ENCODE measurements around the gene H2BK1. TPM values are rescaled to one million over a fixed set of nuclear protein-coding genes. Genes with fewer than 3 reads are reported as not detected.

H2BK1 gene
- total RNA-seq, 4 donors from 2014 or later: not detected

DNA sequence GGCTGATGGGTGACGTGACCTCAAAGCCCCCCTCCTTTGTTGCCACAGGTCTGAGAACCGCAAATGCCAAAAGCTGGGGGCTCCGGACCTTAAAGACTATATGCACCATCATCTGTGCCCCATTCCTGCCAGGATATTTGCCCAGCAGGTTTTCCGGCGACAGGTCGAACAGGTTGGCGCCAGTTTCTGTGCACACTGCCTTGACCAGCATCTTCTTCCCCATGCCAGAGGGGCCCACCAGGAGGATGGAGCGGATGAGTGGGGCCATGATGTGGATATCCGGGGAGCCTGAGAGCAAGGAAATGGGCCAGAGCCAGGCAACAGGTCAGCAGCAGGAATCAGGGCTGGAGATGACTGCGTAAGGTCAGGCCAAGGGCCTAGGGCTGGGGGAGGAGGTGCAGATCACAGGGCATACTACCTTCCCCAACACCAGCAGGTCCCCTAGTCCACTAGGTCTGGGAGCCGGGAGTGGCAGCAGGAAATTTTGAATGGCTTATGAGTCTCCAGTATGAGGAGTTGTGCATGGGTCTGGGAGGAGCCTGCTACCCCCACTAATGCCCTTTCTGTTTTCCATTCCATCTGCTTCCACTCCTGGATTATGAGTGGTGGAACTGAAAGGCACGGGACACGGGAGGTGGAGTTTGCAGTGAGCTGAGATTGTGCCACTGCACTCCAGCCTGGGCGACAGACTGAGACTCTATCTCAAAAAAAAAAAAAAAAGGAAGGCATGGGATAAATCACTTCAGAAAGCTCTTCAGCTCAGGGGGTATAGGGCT, 16.9 kb downstream of the H2BK1 start:
- WGBS, 2 donors (ENCODE audit: low coverage in 1 of 2): 80 to 100% methylated on average over 1 to 3 of the region's 14 CpGs
- no peaks in the 10 kb centered on the region for H3K9me3 ChIP-seq

DNA sequence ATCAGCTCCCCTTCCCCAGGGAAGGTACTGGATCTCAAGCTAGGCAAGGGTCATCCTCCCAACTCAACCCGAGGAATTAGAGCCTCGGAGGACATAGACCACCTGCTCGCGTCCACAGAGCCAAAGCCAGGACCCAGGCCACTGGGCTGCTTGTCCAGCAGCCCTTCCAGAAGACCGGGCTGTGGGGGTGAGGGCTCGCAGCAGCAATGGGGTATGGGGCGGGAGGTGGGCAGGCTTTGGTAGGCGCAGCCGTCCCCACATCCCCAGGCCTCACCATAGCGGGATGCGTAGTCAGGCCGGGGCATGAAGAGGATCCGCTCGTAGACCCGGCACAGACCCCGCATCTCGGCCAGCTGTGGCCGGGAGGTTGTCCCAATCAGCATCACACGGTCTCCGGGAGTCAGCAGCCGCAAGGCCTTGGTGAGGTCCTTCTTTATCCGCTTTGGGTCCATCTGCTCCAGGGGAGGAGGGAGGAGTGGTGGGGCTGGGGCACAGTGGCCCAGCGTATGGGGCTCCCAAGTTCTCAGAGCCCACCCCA, 18.2 kb downstream of the H2BK1 start:
- no peak for ATAC-seq
- TF ChIP-seq EP300 (IDR thresholded peaks at IDR 0.05): no peak

More for the DNA sequence above, 16.9 kb downstream of the H2BK1 start:
- Histone ChIP-seq H3K4me3 (no peak overlapping the region), H3K27me3 (peaks cover 34% of the 10 kb centered on the region), H3K27ac (no peak overlapping the region), H3K4me1 (no peaks in the 10 kb centered on the region), H3K36me3 (no peaks in the 10 kb centered on the region)
- no peak for ATAC-seq
- no peak for TF ChIP-seq POLR2AphosphoS5 (IDR thresholded peaks at IDR 0.05)
- TF ChIP-seq EP300 (IDR thresholded peaks at IDR 0.05): no peak
- no peak for TF ChIP-seq POLR2A (IDR thresholded peaks at IDR 0.05)
- TF ChIP-seq, protein P1, sequence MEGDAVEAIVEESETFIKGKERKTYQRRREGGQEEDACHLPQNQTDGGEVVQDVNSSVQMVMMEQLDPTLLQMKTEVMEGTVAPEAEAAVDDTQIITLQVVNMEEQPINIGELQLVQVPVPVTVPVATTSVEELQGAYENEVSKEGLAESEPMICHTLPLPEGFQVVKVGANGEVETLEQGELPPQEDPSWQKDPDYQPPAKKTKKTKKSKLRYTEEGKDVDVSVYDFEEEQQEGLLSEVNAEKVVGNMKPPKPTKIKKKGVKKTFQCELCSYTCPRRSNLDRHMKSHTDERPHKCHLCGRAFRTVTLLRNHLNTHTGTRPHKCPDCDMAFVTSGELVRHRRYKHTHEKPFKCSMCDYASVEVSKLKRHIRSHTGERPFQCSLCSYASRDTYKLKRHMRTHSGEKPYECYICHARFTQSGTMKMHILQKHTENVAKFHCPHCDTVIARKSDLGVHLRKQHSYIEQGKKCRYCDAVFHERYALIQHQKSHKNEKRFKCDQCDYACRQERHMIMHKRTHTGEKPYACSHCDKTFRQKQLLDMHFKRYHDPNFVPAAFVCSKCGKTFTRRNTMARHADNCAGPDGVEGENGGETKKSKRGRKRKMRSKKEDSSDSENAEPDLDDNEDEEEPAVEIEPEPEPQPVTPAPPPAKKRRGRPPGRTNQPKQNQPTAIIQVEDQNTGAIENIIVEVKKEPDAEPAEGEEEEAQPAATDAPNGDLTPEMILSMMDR (IDR thresholded peaks at IDR 0.05): no peak

DNA sequence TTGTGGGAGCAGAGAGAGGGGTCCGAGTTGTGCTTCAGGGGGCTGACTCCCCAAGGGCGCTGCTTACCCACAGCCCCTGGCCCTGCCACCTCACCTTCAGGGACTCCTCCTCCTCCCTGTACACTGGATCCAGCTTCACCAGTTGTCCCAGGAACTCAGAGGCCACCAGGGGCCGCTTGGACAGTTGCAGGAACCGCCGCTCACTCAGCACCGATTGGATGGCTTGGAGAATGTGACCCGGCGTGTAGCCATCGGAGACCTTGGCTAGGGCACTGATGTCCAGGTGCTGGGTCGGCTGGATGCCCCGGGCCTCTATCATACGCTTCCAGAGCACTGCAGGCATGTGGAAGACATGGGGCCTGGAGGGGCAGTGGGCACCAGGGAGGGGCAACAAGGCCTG, 18.7 kb downstream of the H2BK1 start:
- no peaks in the 10 kb centered on the region for H3K4me1 ChIP-seq
- H3K4me3 ChIP-seq: no peak overlapping the region
- no peak overlapping the region for H3K27ac ChIP-seq
- ATAC-seq: no peak
- TF ChIP-seq POLR2A (IDR thresholded peaks at IDR 0.05) (no peak), EP300 (IDR thresholded peaks at IDR 0.05) (no peak), POLR2AphosphoS5 (IDR thresholded peaks at IDR 0.05) (no peak)
- WGBS, 2 donors (ENCODE audit: low coverage in 1 of 2): 44 to 58% methylated on average over 2 to 3 of the region's 12 CpGs
- no peaks in the 10 kb centered on the region for H3K9me3 ChIP-seq
- peaks cover 38% of the 10 kb centered on the region for H3K27me3 ChIP-seq
- H3K36me3 ChIP-seq: no peaks in the 10 kb centered on the region

More for the DNA sequence above, 18.2 kb downstream of the H2BK1 start:
- Histone ChIP-seq H3K36me3 (no peaks in the 10 kb centered on the region), H3K4me1 (no peaks in the 10 kb centered on the region), H3K4me3 (no peak overlapping the region), H3K27me3 (peaks cover 34% of the 10 kb centered on the region), H3K27ac (no peak overlapping the region), H3K9me3 (no peaks in the 10 kb centered on the region)
- WGBS, 2 donors (ENCODE audit: low coverage in 1 of 2): no CpG with 5 or more reads among the region's 23 CpGs

DNA sequence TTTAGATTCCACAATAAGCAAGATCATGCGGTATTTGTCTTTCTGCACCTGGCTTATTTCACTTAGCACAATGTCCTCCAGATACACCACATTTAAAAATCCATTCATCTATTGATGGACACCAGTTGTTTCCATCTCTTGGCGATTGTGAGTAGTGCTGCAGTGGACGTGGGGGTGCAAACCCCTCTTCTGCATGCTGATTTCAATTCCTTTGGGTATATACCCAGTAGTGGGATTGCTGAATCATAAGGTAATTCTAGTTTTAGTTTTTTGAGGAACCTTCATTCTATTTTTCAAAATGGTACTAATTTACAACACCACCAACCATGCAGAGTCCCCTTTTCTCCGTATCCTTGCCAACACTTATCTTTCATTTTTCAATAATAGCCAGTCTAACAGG, 21.2 kb downstream of the H2BK1 start:
- 35 to 45% methylated on average over 4 of the region's 4 CpGs for WGBS, 2 donors (ENCODE audit: low coverage in 1 of 2)
- H3K4me1 ChIP-seq: no peaks in the 10 kb centered on the region
- ATAC-seq: no peak

DNA sequence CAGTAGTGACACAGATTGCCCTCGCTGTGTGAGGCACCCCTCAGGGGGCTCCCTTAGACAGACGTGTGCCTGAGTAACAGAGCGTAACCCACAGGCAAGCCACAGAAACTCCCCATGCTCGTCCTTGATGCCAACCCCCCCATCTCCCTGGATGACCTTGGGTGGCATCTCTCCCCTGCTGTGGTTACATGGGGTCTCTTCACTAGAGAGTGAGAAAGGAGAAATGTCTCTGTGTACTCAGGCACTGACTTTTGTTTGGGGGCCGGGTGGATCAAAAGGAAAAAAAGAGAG, 22.1 kb downstream of the H2BK1 start:
- Histone ChIP-seq H3K4me1 (no peaks in the 10 kb centered on the region), H3K9me3 (no peaks in the 10 kb centered on the region), H3K36me3 (no peaks in the 10 kb centered on the region), H3K27me3 (peaks cover 28% of the 10 kb centered on the region), H3K27ac (no peak overlapping the region), H3K4me3 (no peak overlapping the region)
- ATAC-seq: no peak
- 41 to 65% methylated on average over 2 of the region's 5 CpGs for WGBS, 2 donors (ENCODE audit: low coverage in 1 of 2)
- TF ChIP-seq EP300 (IDR thresholded peaks at IDR 0.05): no peak
- TF ChIP-seq POLR2A (IDR thresholded peaks at IDR 0.05): no peak
- no peak for TF ChIP-seq POLR2AphosphoS5 (IDR thresholded peaks at IDR 0.05)
- TF ChIP-seq, protein P1 (IDR thresholded peaks at IDR 0.05): no peak

More for the DNA sequence above, 21.2 kb downstream of the H2BK1 start:
- no peak overlapping the region for H3K27ac ChIP-seq
- H3K27me3 ChIP-seq: peaks cover 28% of the 10 kb centered on the region
- H3K36me3 ChIP-seq: no peaks in the 10 kb centered on the region
- H3K4me3 ChIP-seq: no peak overlapping the region
- TF ChIP-seq POLR2AphosphoS5 (IDR thresholded peaks at IDR 0.05) (no peak), POLR2A (IDR thresholded peaks at IDR 0.05) (no peak), EP300 (IDR thresholded peaks at IDR 0.05) (no peak)
- TF ChIP-seq, protein P1 (IDR thresholded peaks at IDR 0.05): no peak
- no peaks in the 10 kb centered on the region for H3K9me3 ChIP-seq

Data from gastroesophageal sphincter (tissue), 4 donors.